IPS-NIHi11 (cell line): ENCODE results near the gene CCDC186.

ENCODE experiments used
- DNase-seq: peaks from one replicate; pipeline ENCODE4 v3.0.0; 2012; ENCODE audit warnings: mixed read lengths, low spot score

Gene CCDC186

DNA sequence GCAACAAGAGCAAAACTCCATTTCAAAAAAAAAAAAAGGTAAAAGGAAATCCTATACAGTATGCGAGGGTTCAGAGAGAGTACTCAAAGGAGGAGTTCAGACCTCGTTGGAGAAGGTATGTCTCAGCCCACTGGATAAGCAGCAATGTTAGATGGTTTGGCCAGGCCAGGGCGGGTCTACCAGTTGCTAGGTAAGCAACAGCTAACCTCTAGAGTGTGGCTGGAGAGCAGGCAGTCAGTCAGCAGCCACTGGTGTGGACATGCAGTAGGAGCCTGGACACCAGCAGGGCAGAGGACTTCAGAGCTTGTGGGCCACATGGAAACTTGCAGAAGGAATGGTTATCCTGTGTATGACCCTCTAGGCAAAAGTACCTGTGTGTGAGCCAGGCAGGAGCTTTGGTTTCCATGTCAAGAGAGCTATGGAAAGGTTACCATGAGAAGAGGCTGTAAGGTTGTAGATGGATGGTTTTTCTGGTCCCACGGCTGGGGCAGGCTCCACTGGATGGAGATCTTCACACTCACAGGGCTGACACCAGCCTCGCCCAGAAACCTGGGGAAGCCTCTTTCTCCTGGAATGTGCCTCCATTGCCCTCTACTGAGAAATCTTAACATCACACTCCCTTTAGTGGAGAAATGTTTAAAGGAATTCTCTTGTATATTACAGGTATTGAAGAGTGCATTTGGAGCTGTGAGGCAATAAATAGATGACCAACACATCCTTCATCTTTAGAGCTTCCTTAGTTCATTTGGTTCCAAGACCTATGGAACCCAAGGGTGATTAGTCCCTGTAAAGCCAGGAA is 63.6 kb downstream of the CCDC186 start:
- DNase-seq: peak; percentile 52

DNA sequence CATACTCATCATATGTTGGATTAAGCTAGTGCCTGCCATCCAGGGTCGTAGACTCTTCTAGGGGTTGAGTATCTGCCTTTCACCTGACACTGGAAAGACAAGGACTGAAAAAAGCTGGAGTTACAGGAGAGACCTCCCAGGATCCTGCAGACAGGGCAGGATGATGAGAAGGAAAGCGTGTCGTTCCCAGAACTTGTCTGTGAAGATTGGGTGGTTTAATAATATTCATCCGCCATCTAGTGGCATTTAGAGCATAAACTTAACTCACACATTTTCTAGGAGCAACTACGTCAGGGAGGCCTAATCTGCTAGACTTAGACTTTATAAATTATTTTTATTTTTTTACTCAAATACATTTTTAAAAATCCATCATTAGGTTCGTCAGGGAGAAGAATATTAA is 70.7 kb downstream of the CCDC186 start:
- DNase-seq: peak; percentile 65

DNA sequence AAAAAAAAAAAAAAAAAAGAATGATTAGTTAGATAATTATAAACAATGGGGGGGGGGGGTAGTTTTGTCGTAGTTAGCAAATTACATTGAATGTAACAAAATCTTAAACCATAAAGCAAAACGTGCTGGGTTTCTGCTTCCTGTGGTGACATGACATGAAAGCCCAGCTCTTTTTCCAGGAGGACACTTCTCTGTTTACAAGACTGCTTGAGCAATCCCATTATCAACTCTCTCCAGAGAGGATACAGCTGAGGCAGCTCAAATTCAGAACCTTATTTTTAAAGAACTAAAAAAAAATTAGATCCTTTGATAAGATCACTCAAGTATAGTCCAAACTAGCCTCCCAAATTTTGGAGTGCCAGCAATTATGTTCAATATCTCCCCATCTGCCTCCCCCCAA is 71.7 kb downstream of the CCDC186 start:
- no peak for DNase-seq

DNA sequence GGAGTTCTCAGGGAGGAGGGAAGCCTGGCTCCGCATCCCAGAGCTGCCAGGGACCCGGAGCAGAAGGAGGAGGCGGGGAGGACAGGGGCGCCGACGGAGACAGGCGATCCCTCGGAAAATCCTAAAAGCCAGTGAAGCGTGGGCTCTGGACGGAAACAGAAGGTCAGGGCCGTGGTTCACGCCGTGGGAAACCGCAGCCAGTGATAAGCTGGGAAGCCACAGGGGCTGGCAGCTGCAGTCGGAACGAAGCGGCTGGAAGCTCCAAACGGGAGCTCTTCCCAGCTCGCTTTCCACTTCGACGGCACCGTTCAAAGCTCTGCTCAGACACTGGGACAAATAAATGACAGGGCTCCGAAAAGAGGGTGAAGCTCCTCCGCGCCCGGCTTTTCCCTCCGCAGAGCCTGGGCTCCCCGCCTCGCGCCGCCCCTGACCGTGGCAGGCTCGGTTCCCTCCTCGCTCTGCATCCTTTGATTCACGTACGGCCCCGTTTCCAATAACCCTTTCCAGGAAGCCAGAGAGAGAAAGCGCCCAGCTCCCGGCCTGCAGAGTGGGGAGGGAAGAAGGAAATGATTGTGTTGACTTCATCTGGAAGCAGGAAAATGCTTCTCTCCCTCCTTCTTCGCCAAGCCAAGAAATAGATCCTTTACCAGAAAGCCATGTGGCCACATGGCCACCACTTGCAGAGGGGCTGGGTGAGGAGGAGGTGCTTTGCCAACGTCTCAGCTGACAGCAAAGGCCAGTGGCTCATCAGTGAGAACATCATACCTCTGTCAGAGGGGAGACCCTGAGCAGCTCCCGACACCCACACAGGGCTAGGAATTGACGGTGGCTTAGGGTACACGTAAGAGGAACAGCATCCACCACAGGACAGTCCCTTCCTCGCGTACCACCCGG is 72.9 kb downstream of the CCDC186 start:
- peak; percentile 40 for DNase-seq

DNA sequence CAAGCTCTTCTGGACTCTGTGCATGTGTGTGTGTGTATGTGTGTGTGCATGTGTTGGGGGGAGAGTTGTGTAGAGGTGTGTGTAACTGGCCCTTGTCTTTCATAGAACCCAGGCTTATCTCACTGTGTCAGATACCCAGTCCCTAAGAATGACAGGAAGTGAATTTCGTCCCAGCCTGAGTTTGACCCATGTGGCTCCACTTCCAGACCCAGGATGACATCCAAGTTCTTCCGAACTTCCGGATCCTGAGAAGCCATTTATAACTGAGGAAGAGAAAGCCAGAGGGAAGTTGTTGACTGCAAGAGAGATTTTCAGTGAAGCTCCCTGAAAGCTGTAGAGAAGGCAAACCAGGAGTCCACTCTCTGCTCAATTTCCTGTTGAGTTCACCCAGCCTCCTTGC is 77.1 kb downstream of the CCDC186 start:
- no peak for DNase-seq

GRCh38 chr10:114095559-114096337 is 78.3 kb downstream of the CCDC186 start:
- DNase-seq: no peak

- no peak for DNase-seq
Measured at GRCh38 chr10:114094795-114095194, 79.2 kb downstream of the CCDC186 start.

- no peak for DNase-seq
Measured at GRCh38 chr10:114087655-114088054, 86.3 kb downstream of the CCDC186 start.

DNA sequence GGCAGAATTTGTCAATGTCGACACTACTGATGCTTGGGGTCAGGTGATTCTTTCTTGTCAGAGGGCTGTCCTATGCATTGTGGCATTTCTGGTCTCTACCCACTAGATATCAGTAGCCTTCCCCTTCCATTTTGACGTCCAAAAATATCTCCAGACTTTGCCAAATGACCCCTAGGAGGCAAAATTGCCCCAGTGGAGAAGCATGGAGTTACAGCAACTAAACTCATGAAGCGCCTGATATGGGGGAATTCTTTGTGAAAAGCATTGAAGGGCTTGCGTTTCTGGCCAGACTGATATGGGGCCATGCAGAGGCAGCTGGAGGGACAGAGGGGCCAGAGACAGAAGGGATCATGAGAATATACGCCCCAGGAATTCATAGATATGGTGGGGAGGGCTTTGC is 86.7 kb downstream of the CCDC186 start:
- DNase-seq: no peak

GRCh38 chr10:114084215-114084614 is 89.8 kb downstream of the CCDC186 start:
- DNase-seq: no peak

GRCh38 chr10:114083040-114083439 is 91.0 kb downstream of the CCDC186 start:
- DNase-seq: no peak

DNA sequence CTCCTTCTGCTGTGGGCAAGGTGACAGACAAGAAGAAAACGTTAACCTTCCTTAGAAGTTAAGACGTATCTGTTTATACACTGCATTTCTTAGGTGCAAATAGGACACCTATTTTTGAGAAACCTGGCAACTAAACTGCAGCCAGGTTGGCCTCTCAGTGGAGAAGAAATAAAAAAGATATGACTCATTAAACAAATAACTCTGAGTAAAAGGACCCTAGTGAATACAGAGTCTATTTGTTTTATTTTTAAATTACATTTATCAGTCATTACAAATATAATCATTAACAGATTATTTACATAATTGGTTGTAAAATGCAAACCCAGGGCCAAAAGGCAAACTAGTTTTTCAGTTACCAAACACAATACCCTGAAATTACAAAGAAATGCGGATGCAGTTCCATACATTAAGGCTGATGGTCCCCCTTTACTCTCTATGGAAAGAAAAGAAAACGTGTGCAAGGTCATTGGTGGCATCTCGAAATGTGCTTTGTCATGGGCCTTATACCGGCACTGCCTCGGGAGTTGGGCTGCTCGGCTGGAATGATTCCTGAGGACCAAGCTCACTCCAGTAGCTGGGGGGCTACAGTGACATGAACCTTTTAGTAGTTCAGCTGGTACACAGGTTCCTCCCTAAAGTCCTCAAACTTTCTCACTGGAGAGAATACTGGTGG is 92.0 kb downstream of the CCDC186 start:
- DNase-seq: no peak

DNA sequence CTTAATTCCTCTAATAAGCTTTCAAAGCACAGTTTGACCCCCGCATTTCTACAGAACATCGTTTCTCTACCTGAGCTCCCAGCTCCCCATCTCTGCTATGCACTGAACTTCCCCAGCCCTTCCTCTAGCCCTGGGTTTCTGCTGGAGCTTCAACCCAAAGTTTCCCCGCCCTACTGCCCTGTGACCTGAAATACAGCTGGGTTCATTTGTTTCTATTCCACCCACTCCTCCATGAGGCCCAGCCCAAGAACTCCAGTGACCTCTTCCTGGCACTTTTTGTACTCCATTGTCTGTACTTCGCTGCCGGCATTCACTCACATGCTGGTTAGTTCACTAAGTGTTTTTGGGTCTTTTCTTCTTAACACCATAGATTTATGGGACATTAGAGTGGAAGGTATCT is 94.6 kb downstream of the CCDC186 start:
- no peak for DNase-seq

GRCh38 chr10:114078346-114078745 is 95.7 kb downstream of the CCDC186 start:
- DNase-seq: no peak

DNA sequence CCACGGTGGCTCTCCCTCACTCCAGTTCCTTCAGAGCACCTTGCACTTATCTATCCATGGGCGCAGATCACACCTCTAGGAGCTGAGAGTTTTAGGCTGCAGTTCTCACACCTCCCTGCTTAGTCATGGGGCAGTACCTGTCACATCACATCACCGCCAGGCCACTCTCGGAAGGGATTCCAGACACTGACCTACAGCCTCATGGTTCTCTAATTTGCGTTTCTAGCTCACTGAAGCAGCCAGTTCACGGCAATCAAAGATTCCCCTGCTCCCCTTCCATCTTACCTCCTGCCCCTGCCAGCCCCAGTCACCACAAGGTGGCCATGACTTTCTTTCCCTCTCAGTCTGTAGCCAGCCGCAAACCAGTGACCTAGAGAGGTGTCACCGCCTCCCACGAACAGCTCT is 96.2 kb downstream of the CCDC186 start:
- no peak for DNase-seq

DNA sequence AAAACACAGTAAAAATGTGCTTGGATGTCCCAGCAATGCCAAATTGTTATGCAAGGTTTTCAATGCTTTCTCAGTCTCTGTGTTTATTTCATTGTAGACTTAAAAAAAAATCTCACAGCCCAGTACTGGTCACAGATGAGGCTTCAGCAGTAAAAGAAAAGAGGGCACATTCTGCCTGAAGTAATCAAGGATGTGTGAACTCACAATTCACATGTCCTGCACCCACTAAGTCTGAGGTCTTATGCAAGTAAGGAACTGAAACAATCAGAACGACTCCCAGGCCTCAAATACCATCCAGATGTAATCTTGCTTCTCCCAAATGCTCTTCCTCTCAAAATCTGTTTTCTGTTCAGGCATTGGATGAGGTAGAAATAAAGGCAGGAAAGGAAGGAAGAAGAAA is 96.7 kb downstream of the CCDC186 start:
- DNase-seq: no peak

- no peak for DNase-seq
Measured at GRCh38 chr10:114075093-114075492, 98.9 kb downstream of the CCDC186 start.

- DNase-seq: no peak
Measured at GRCh38 chr10:114073395-114074186, 100.4 kb downstream of the CCDC186 start.

DNA sequence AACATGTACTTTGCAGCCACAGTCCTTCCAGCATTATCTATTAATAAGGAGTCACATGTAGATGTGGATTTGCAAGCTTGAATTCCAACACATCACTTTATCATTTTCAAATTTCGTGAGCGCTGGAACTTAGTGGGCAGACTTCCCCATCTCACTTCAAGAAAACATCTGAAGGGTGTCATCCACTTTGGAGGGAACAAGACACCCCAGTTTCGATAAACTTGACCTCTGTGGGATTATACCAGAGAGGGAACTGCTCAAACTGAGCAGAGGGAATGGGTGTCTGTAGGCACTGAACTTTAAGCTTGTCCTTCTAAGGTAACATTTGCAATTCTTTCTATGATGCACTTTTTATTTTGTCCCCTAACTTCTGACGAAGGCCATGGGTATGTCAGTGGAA is 102.8 kb downstream of the CCDC186 start:
- DNase-seq: no peak
